GM12878 (cell line): Measurements from ENCODE around the gene ATP6V1G1. TPM values are rescaled to one million over a fixed set of nuclear protein-coding genes. Genes with fewer than 3 reads are reported as not detected.

Source experiments
- ATAC-seq: fragments of 200-7000 bp; cut with Tn5 transposase; 3 replicates; pipeline ENCODE4 v1.9.1; 2020; ENCODE audit warnings: mild to moderate bottlenecking, moderate library complexity
- BruUV-seq: library from RNA; stranded (reverse); fragments of 400-500 nt; replicated peaks from 2 replicates; lab custom pipeline; 2021; lab: Mats Ljungman, UMichigan
- CTCF ChIA-PET: fragments of 300-600 bp; sonication (Branson Sonifier 250); formaldehyde crosslinking; extraction: SDS; loops from one replicate; lab custom pipeline; 2021; ENCODE audit warnings: inconsistent platforms; lab: Yijun Ruan, JAX
- POLR2A ChIA-PET: fragments of 350-600 bp; formaldehyde crosslinking; extraction: SDS; loops from one replicate; lab custom pipeline; 2021; ENCODE audit warnings: inconsistent platforms; lab: Charles Lee
- RAD21 ChIA-PET: fragments of 300-600 bp; sonication (Branson Sonifier 250); formaldehyde crosslinking; loops from one replicate; lab custom pipeline; 2023; ENCODE audit warnings: antibody characterized with exemption; ENCODE audit not compliant: unreplicated experiment; lab: Charles Lee
- SMC1A ChIA-PET: fragments of 300-600 bp; sonication (Branson Sonifier 250); formaldehyde crosslinking; loops from one replicate; lab custom pipeline; 2023; ENCODE audit not compliant: unreplicated experiment, uncharacterized antibody; lab: Charles Lee
- DNase-seq: peaks from one replicate; pipeline ENCODE4 v3.0.0-alpha.2; 2011; ENCODE audit warnings: low read depth, low spot score
- FAIRE-seq: peaks from 3 replicates; lab custom pipeline; 2011; peaks lifted over from hg19 to GRCh38; lab: Jason Lieb, UNC
- H2AFZ ChIP-seq: 2 replicates; pipeline ENCODE4 v1.6.0; 2011; ENCODE audit warnings: low read depth, low read length, control low read depth; ENCODE audit not compliant: control insufficient read depth
- H3K27ac ChIP-seq: 2 replicates; pipeline ENCODE4 v1.5.1; 2011; ENCODE audit warnings: control low read depth; ENCODE audit not compliant: control insufficient read depth, insufficient read depth
- H3K27me3 ChIP-seq, 2 experiments: replicated peaks in 1 of 2; 2 replicates each; pipeline versions ENCODE4 v1.6.0 to v1.6.1; 2011; ENCODE audit warnings: low read length in 1 of 2; ENCODE audit not compliant: control insufficient read depth in 2 of 2, insufficient read depth in 2 of 2
- H3K36me3 ChIP-seq, 2 experiments: 2 replicates each; pipeline ENCODE4 v1.5.1; 2011; ENCODE audit warnings: low read length in 1 of 2; ENCODE audit not compliant: control insufficient read depth in 2 of 2, insufficient read depth in 2 of 2
- H3K4me1 ChIP-seq: 2 replicates; pipeline ENCODE4 v1.6.1; 2011; ENCODE audit warnings: mild to moderate bottlenecking, low read length, moderate library complexity, mixed read lengths; ENCODE audit not compliant: control insufficient read depth, insufficient read depth
- H3K4me2 ChIP-seq: 2 replicates; pipeline ENCODE4 v1.6.0; 2011; ENCODE audit warnings: control low read depth; ENCODE audit not compliant: control insufficient read depth, insufficient read depth
- H3K4me3 ChIP-seq: fragments of 200-600 bp; sonication (generic); 2 replicates; pipeline ENCODE4 v1.5.1; 2016
- H3K79me2 ChIP-seq: 2 replicates; pipeline ENCODE4 v1.6.0; 2011; ENCODE audit warnings: low read length; ENCODE audit not compliant: control insufficient read depth, insufficient read depth
- H3K9ac ChIP-seq: 2 replicates; pipeline ENCODE4 v1.8.0; 2011; ENCODE audit warnings: low read length, control low read depth, mixed read lengths; ENCODE audit not compliant: control insufficient read depth, insufficient read depth
- H3K9me3 ChIP-seq: replicated peaks from 3 replicates; pipeline ENCODE4 v1.5.1; 2011; ENCODE audit warnings: mild to moderate bottlenecking, low read length; ENCODE audit not compliant: control insufficient read depth, insufficient read depth
- H4K20me1 ChIP-seq: 2 replicates; pipeline ENCODE4 v1.6.0; 2011; ENCODE audit not compliant: control insufficient read depth, insufficient read depth
- HDAC2 ChIP-seq: fragments of 200-600 bp; sonication (generic); IDR thresholded peaks from 2 replicates; pipeline ENCODE4 v1.6.1; 2017
- HDAC6 ChIP-seq: fragments of 200-600 bp; sonication (generic); IDR thresholded peaks from one replicate; pipeline ENCODE4 v1.8.0; 2017; ENCODE audit warnings: antibody characterized with exemption; ENCODE audit not compliant: unreplicated experiment
- IKZF1 ChIP-seq: fragments of 450-650 bp; conservative IDR thresholded peaks from 2 replicates; pipeline ENCODE4 v1.6.1; 2017; ENCODE audit warnings: antibody characterized with exemption, mild to moderate bottlenecking
- IKZF2 ChIP-seq, 2 experiments: fragments of 450-650 bp; IDR thresholded peaks; 2 replicates each; pipeline ENCODE4 v1.6.1; 2017; ENCODE audit warnings: mild to moderate bottlenecking in 2 of 2, moderate library complexity in 2 of 2
- NFYA ChIP-seq: IDR thresholded peaks from 2 replicates; pipeline ENCODE4 v1.6.1; 2011; ENCODE audit warnings: low read depth, mild to moderate bottlenecking, low read length, improper control_type of control experiment, borderline replicate concordance
- PAX8 ChIP-seq: fragments of 450-650 bp; IDR thresholded peaks from 2 replicates; pipeline ENCODE4 v1.6.1; 2017; ENCODE audit warnings: mild to moderate bottlenecking, moderate library complexity
- RELA ChIP-seq: fragments of 450-650 bp; IDR thresholded peaks from 2 replicates; pipeline ENCODE4 v1.8.0; 2014; ENCODE audit warnings: borderline replicate concordance; ENCODE audit not compliant: partially characterized antibody
- SIN3A ChIP-seq: IDR thresholded peaks from 2 replicates; pipeline ENCODE4 v1.6.1; 2012; ENCODE audit warnings: low read depth, low read length, improper control_type of control experiment
- SKIL ChIP-seq: fragments of 450-650 bp; IDR thresholded peaks from 2 replicates; pipeline ENCODE4 v1.6.1; 2017; ENCODE audit warnings: mild to moderate bottlenecking, low read depth, inconsistent platforms; ENCODE audit not compliant: poor library complexity, severe bottlenecking
- SMAD5 ChIP-seq: IDR thresholded peaks from 2 replicates; pipeline ENCODE4 v1.6.1; 2016; ENCODE audit warnings: antibody characterized with exemption, low read depth
- SRF ChIP-seq, 2 experiments: IDR thresholded peaks; 2 replicates each; pipeline ENCODE4 v1.6.1; 2011; ENCODE audit warnings: low read depth in 2 of 2, low read length in 2 of 2, mild to moderate bottlenecking in 1 of 2, moderate library complexity in 1 of 2
- TCF12 ChIP-seq: IDR thresholded peaks from 2 replicates; pipeline ENCODE4 v1.6.1; 2011; ENCODE audit warnings: low read depth, mild to moderate bottlenecking, low read length
- WGBS: methylation state at CpG from one replicate; pipeline ENCODE4 v1.1.6; 2016; ENCODE audit warnings: low lambda C conversion rate; ENCODE audit not compliant: insufficient replicate concordance, insufficient coverage; ENCODE audit errors: missing lambda C conversion rate; 5-methylcytosine and 5-hydroxymethylcytosine counted together
- in situ Hi-C: fragments of 300-500 bp; cut with MboI; formaldehyde crosslinking; loops from 9 replicates; pipeline ENCODE4 v1.14.3; 2018; ENCODE audit warnings: mixed read lengths
- intact Hi-C: fragments of 100-400 bp; cut with micrococcal nuclease; formaldehyde crosslinking; loops from one replicate; pipeline ENCODE4 v1.14.2; 2022; ENCODE audit not compliant: unreplicated experiment
- polyA plus RNA-seq, 11 experiments: library from polyadenylated mRNA; depleted of rRNA in 4 of 11; unstranded in 6 of 11; stranded (reverse) in 5 of 11; fragments of >200 nt; fragmentation: Nextera tagmentation in 4 of 11; fragmentation: Illumina TruSeq in 1 of 11; extraction: Ambion mirVana in 4 of 11; extraction: Trizol in 1 of 11; gene quantifications; 1 replicate in 1 of 11; 2 replicates in 10 of 11; pipeline versions ENCODE4 v1.2.1 to v1.2.3, GENCODE V29; 2011 to 2016; ENCODE audit warnings: inconsistent platforms in 2 of 11, missing spikeins in 2 of 11, low read depth in 1 of 11
- total RNA-seq, 4 experiments: library from RNA; depleted of rRNA in 3 of 4; stranded (reverse); fragments of >200 nt in 3 of 4; fragmentation: Illumina TruSeq in 1 of 4; extraction: Trizol in 1 of 4; gene quantifications; 2 replicates each; pipeline versions ENCODE4 v1.2.1 to v1.2.3, GENCODE V29; 2013 to 2021
- TF ChIP-seq, protein P1 (sequence below): IDR thresholded peaks from 2 replicates; pipeline ENCODE4 v1.6.1; 2011; ENCODE audit warnings: borderline replicate concordance, low read depth, mild to moderate bottlenecking, moderate library complexity, low read length; ENCODE audit not compliant: insufficient read depth, poor library complexity, severe bottlenecking
- TF ChIP-seq, protein P2 (sequence below): fragments of 450-650 bp; IDR thresholded peaks from 2 replicates; pipeline ENCODE4 v1.6.1; 2014; ENCODE audit warnings: mild to moderate bottlenecking

Gene ATP6V1G1
- total and polyA plus RNA-seq, 10 of the 15 experiments (the other 5 are each of a cell fraction or from before 2014, with no cell fraction given), result 34.2 to 204 (median 82.5) TPM

GRCh38 chr9:114588651-114589526 lies 1.3 kb downstream of the ATP6V1G1 start:
- intact Hi-C loops, result no loop called here
- ChIA-PET POLR2A (interaction anchor here (0.7 to 6.9 kb wide), 4 partner anchors 17 to 787 kb away, joined by 3 to 68 read pairs (median 8); no protein-coding TSS in a partner anchor), CTCF (interaction anchor here (0.9 to 7.4 kb wide), 10 partner anchors 10 to 183 kb away, joined by 3 to 277 read pairs (median 4); no protein-coding TSS in a partner anchor), RAD21 (interaction anchor here (1.1 to 7.0 kb wide), 8 partner anchors 16 to 90 kb away, joined by 3 to 187 read pairs (median 5); no protein-coding TSS in a partner anchor), SMC1A (interaction anchor here (1.0 to 7.8 kb wide), 10 partner anchors 12 to 192 kb away, joined by 3 to 189 read pairs (median 5); no protein-coding TSS in a partner anchor)
- H3K36me3 ChIP-seq, result peaks cover 2 to 9% of the 10 kb centered on the region in 2 experiments; a peak in 3 of 4 replicates
- TSS peak; percentile 63 for BruUV-seq
- in situ Hi-C loops, result no loop called here
- DNase-seq, result no peak
- 5% methylated on average over 11 of the region's 11 CpGs for WGBS
- peak overlapping the region; percentile 98 for H3K4me3 ChIP-seq
- H3K27ac ChIP-seq, result peak overlapping the region; percentile 78; the same call in 1 of the 2 replicates
- H3K9me3 ChIP-seq, result no peaks in the 10 kb centered on the region
- no peak for ATAC-seq
- H2AFZ ChIP-seq, result no peak overlapping the region
- no peaks in the 10 kb centered on the region for H4K20me1 ChIP-seq
- H3K4me2 ChIP-seq, result peak overlapping the region; percentile 70
- no peaks in the 10 kb centered on the region; the same call in 1 of the 2 replicates for H3K4me1 ChIP-seq
- no peak for FAIRE-seq
- H3K79me2 ChIP-seq, result peaks cover 61% of the 10 kb centered on the region
- H3K9ac ChIP-seq, result peak overlapping the region; percentile 89
- no peaks in the 10 kb centered on the region for H3K27me3 ChIP-seq
- TF ChIP-seq HDAC2 (no peak), IKZF2 (IDR thresholded peaks at IDR 0.05) (no peak), SMAD5 (no peak), NFYA (no peak), SIN3A (no peak), IKZF1 (no peak), PAX8 (no peak), TCF12 (no peak), RELA (no peak), HDAC6 (no peak), SKIL (no peak), SRF (IDR thresholded peaks at IDR 0.05; ENCODE audit: low read depth in 2 of 2, low read length in 2 of 2) (no peak)
- TF ChIP-seq, protein P1, sequence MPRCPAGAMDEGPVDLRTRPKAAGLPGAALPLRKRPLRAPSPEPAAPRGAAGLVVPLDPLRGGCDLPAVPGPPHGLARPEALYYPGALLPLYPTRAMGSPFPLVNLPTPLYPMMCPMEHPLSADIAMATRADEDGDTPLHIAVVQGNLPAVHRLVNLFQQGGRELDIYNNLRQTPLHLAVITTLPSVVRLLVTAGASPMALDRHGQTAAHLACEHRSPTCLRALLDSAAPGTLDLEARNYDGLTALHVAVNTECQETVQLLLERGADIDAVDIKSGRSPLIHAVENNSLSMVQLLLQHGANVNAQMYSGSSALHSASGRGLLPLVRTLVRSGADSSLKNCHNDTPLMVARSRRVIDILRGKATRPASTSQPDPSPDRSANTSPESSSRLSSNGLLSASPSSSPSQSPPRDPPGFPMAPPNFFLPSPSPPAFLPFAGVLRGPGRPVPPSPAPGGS, result no peak
- TF ChIP-seq, protein P2, sequence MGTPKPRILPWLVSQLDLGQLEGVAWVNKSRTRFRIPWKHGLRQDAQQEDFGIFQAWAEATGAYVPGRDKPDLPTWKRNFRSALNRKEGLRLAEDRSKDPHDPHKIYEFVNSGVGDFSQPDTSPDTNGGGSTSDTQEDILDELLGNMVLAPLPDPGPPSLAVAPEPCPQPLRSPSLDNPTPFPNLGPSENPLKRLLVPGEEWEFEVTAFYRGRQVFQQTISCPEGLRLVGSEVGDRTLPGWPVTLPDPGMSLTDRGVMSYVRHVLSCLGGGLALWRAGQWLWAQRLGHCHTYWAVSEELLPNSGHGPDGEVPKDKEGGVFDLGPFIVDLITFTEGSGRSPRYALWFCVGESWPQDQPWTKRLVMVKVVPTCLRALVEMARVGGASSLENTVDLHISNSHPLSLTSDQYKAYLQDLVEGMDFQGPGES, result no peak
